K562 (cell line): Measurements from ENCODE around the gene OR10H5. TPM values are rescaled to one million over a fixed set of nuclear protein-coding genes. Genes with fewer than 3 reads are reported as not detected.

Source experiments
- DMBX1 ChIP-seq: fragments of 250-450 bp; sonication (Bioruptor Pico); IDR thresholded peaks from 2 replicates; pipeline ENCODE4 v1.8.0; 2022; ENCODE audit warnings: inconsistent platforms, mild to moderate bottlenecking, moderate library complexity, borderline replicate concordance
- JUN ChIP-seq, 2 experiments: sonication (generic) in 1 of 2; formaldehyde crosslinking in 1 of 2; IDR thresholded peaks; 2 replicates each; pipeline versions ENCODE4 v1.6.1 to v1.8.0; 2012 to 2022; ENCODE audit warnings: borderline replicate concordance in 2 of 2, mild to moderate bottlenecking in 2 of 2, improper control_type of control experiment in 1 of 2, low read depth in 1 of 2, low read length in 1 of 2, missing genetic modification reagents in 1 of 2
- NFXL1 ChIP-seq: fragments of 450-650 bp; formaldehyde crosslinking; IDR thresholded peaks from 2 replicates; pipeline ENCODE4 v1.4.0; 2021; ENCODE audit warnings: mild to moderate bottlenecking
- RBM34 ChIP-seq: fragments of 200-400 bp; formaldehyde crosslinking; IDR thresholded peaks from 2 replicates; pipeline ENCODE4 v1.6.1; 2018; ENCODE audit warnings: low read length, borderline replicate concordance; ENCODE audit not compliant: insufficient read depth
- SAP30 ChIP-seq: fragments of 200-600 bp; sonication (generic); IDR thresholded peaks from 2 replicates; pipeline ENCODE4 v1.6.1; 2012; ENCODE audit warnings: borderline replicate concordance, low read depth, mild to moderate bottlenecking, moderate library complexity, low read length, control low read depth, inconsistent platforms; ENCODE audit not compliant: insufficient read depth, poor library complexity, severe bottlenecking
- TAF7 ChIP-seq: fragments of 450-650 bp; IDR thresholded peaks from 2 replicates; pipeline ENCODE4 v1.6.1; 2016; ENCODE audit warnings: missing genetic modification characterization, missing compliant biosample characterization
- ZNF121 ChIP-seq: sonication (generic); formaldehyde crosslinking; conservative IDR thresholded peaks from 2 replicates; pipeline ENCODE4 v1.8.0; 2022; ENCODE audit warnings: missing genetic modification reagents
- ZNF696 ChIP-seq: fragments of 250-450 bp; sonication (Bioruptor Pico); conservative IDR thresholded peaks from 2 replicates; pipeline ENCODE4 v1.4.0; 2020; ENCODE audit warnings: mild to moderate bottlenecking, moderate library complexity
- ZNF778 ChIP-seq: fragments of 450-650 bp; formaldehyde crosslinking; IDR thresholded peaks from 2 replicates; pipeline ENCODE4 v1.4.0; 2020; ENCODE audit warnings: mild to moderate bottlenecking, moderate library complexity
- polyA plus RNA-seq, 8 experiments: library from polyadenylated mRNA; depleted of rRNA in 4 of 8; stranded (reverse) in 5 of 8; unstranded in 3 of 8; fragments of >200 nt; fragmentation: Nextera tagmentation in 2 of 8; fragmentation: Illumina TruSeq in 1 of 8; extraction: Ambion mirVana in 2 of 8; extraction: Trizol in 1 of 8; gene quantifications; 2 replicates each; pipeline versions ENCODE4 v1.2.1 to v1.2.3, GENCODE V29; 2011 to 2014; ENCODE audit warnings: inconsistent platforms in 1 of 8, missing spikeins in 1 of 8
- total RNA-seq, 7 experiments: library from RNA; depleted of rRNA in 6 of 7; stranded (reverse); fragments of >200 nt in 6 of 7; fragmentation: Illumina TruSeq in 2 of 7; extraction: Trizol in 2 of 7; gene quantifications; 2 replicates each; pipeline versions ENCODE4 v1.2.1 to v1.2.3, GENCODE V29; 2011 to 2021; ENCODE audit warnings: low replicate concordance in 1 of 7
- TF ChIP-seq, protein P1 (sequence below): fragments of 250-450 bp; sonication (Bioruptor Pico); IDR thresholded peaks from 2 replicates; pipeline ENCODE4 v1.8.0; 2022; ENCODE audit warnings: moderate library complexity, mild to moderate bottlenecking, inconsistent platforms
- TF ChIP-seq, protein P2 (sequence below): fragments of 450-650 bp; IDR thresholded peaks from 2 replicates; pipeline ENCODE4 v1.6.1; 2017; ENCODE audit warnings: antibody characterized with exemption
- TF ChIP-seq, protein P3 (sequence below): sonication (generic); formaldehyde crosslinking; IDR thresholded peaks from 2 replicates; pipeline ENCODE4 v1.8.0; 2022; ENCODE audit warnings: mild to moderate bottlenecking, missing genetic modification reagents
- TF ChIP-seq, protein P4 (sequence below): sonication (generic); formaldehyde crosslinking; IDR thresholded peaks from 2 replicates; pipeline ENCODE4 v1.8.0; 2022; ENCODE audit warnings: mild to moderate bottlenecking, missing genetic modification reagents
- TF ChIP-seq, protein P5 (sequence below), 2 experiments: fragments of 200-800 bp in 1 of 2; sonication (Bioruptor generic) in 1 of 2; sonication (generic) in 1 of 2; formaldehyde crosslinking in 1 of 2; IDR thresholded peaks in 1 of 2; conservative IDR thresholded peaks in 1 of 2; 2 replicates each; pipeline versions ENCODE4 v1.5.0 to v1.6.1; 2016 to 2020; ENCODE audit warnings: missing compliant biosample characterization in 1 of 2, missing genetic modification characterization in 1 of 2, missing genetic modification reagents in 1 of 2
- TF ChIP-seq, protein P6 (sequence below): fragments of 250-450 bp; sonication (Bioruptor Pico); IDR thresholded peaks from 2 replicates; pipeline ENCODE4 v1.5.0; 2021

Gene OR10H5
- total and polyA plus RNA-seq, 9 of the 15 experiments (the other 6 are each of a cell fraction or from before 2014, with no cell fraction given) = not detected

DNA sequence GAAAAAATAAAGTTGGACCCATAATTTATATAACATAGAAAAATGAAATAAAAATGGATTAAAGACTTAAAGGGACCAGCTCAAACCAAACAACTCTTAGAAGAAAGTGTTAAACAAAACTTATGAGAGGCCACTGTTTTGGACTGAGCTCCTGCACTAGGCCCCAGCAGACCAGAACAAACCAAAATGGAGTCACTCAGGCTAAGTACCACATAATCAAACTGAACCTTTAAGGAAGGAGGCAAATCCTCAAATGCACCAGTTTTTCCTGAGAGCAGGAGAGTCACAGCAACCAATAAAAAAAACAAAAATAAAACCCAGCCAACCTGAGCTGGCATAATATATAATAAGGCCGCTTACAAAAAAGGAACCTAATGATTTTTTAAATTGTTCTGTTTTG lies 38.3 kb downstream of the OR10H5 start (continued):
- TF ChIP-seq SAP30 = no peak
- TF ChIP-seq, protein P1, sequence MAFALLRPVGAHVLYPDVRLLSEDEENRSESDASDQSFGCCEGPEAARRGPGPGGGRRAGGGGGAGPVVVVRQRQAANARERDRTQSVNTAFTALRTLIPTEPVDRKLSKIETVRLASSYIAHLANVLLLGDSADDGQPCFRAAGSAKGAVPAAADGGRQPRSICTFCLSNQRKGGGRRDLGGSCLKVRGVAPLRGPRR (CRISPR knock-in tag) = 0 out of 2 replicates have a peak, but pooled peaks have one; percentile 69
- TF ChIP-seq NFXL1 = no peak
- peak; percentile 98 for TF ChIP-seq DMBX1 (CRISPR knock-in tag)
- TF ChIP-seq, protein P2, sequence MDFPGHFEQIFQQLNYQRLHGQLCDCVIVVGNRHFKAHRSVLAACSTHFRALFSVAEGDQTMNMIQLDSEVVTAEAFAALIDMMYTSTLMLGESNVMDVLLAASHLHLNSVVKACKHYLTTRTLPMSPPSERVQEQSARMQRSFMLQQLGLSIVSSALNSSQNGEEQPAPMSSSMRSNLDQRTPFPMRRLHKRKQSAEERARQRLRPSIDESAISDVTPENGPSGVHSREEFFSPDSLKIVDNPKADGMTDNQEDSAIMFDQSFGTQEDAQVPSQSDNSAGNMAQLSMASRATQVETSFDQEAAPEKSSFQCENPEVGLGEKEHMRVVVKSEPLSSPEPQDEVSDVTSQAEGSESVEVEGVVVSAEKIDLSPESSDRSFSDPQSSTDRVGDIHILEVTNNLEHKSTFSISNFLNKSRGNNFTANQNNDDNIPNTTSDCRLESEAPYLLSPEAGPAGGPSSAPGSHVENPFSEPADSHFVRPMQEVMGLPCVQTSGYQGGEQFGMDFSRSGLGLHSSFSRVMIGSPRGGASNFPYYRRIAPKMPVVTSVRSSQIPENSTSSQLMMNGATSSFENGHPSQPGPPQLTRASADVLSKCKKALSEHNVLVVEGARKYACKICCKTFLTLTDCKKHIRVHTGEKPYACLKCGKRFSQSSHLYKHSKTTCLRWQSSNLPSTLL = no peak
- TF ChIP-seq ZNF121 = no peak
- TF ChIP-seq JUN (IDR thresholded peaks at IDR 0.05; ENCODE audit: borderline replicate concordance, low read depth, low read length) = no peak
- no peak for TF ChIP-seq JUN (CRISPR knock-in tag; IDR thresholded peaks at IDR 0.05; ENCODE audit: borderline replicate concordance)
- TF ChIP-seq, protein P3, sequence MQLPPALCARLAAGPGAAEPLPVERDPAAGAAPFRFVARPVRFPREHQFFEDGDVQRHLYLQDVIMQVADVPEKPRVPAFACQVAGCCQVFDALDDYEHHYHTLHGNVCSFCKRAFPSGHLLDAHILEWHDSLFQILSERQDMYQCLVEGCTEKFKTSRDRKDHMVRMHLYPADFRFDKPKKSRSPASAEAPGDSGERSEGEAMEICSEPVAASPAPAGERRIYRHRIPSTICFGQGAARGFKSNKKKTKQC (CRISPR knock-in tag) = no peak
- TF ChIP-seq RBM34 = no peak
- TF ChIP-seq, protein P4, sequence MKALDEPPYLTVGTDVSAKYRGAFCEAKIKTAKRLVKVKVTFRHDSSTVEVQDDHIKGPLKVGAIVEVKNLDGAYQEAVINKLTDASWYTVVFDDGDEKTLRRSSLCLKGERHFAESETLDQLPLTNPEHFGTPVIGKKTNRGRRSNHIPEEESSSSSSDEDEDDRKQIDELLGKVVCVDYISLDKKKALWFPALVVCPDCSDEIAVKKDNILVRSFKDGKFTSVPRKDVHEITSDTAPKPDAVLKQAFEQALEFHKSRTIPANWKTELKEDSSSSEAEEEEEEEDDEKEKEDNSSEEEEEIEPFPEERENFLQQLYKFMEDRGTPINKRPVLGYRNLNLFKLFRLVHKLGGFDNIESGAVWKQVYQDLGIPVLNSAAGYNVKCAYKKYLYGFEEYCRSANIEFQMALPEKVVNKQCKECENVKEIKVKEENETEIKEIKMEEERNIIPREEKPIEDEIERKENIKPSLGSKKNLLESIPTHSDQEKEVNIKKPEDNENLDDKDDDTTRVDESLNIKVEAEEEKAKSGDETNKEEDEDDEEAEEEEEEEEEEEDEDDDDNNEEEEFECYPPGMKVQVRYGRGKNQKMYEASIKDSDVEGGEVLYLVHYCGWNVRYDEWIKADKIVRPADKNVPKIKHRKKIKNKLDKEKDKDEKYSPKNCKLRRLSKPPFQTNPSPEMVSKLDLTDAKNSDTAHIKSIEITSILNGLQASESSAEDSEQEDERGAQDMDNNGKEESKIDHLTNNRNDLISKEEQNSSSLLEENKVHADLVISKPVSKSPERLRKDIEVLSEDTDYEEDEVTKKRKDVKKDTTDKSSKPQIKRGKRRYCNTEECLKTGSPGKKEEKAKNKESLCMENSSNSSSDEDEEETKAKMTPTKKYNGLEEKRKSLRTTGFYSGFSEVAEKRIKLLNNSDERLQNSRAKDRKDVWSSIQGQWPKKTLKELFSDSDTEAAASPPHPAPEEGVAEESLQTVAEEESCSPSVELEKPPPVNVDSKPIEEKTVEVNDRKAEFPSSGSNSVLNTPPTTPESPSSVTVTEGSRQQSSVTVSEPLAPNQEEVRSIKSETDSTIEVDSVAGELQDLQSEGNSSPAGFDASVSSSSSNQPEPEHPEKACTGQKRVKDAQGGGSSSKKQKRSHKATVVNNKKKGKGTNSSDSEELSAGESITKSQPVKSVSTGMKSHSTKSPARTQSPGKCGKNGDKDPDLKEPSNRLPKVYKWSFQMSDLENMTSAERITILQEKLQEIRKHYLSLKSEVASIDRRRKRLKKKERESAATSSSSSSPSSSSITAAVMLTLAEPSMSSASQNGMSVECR = no peak
- TF ChIP-seq TAF7 (tag) = peak; percentile 68
- TF ChIP-seq ZNF696 (CRISPR knock-in tag) = no peak
- TF ChIP-seq ZNF778 (CRISPR knock-in tag) = no peak
- TF ChIP-seq, protein P5, sequence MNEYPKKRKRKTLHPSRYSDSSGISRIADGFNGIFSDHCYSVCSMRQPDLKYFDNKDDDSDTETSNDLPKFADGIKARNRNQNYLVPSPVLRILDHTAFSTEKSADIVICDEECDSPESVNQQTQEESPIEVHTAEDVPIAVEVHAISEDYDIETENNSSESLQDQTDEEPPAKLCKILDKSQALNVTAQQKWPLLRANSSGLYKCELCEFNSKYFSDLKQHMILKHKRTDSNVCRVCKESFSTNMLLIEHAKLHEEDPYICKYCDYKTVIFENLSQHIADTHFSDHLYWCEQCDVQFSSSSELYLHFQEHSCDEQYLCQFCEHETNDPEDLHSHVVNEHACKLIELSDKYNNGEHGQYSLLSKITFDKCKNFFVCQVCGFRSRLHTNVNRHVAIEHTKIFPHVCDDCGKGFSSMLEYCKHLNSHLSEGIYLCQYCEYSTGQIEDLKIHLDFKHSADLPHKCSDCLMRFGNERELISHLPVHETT (CRISPR knock-in tag; conservative IDR thresholded peaks at IDR 0.05 in 1 of 2, IDR thresholded peaks at IDR 0.05 in 1 of 2) = peak in 1 of 2 experiments; percentile 63; a peak in 1 of 4 replicates
- TF ChIP-seq, protein P6, sequence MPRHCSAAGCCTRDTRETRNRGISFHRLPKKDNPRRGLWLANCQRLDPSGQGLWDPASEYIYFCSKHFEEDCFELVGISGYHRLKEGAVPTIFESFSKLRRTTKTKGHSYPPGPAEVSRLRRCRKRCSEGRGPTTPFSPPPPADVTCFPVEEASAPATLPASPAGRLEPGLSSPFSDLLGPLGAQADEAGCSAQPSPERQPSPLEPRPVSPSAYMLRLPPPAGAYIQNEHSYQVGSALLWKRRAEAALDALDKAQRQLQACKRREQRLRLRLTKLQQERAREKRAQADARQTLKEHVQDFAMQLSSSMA (CRISPR knock-in tag) = no peak
